ENCODE data around the gene AKR1E2.

The AKR1E2 gene

GRCh38 chr10:4807761-4808507 is 18.1 kb upstream of the AKR1E2 start:
- H3K4me3 ChIP-seq (ENCODE audit: low read depth in 1 of 2, low read length in 2 of 2) = no peak overlapping the region
- H3K79me2 ChIP-seq (ENCODE audit: insufficient read depth, low read length) = no peaks in the 10 kb centered on the region
- no peak for TF ChIP-seq CTCF (IDR thresholded peaks at IDR 0.05; ENCODE audit: borderline replicate concordance, extremely low read depth, low read length, poor library complexity, severe bottlenecking)
- no peak for TF ChIP-seq EZH2 (IDR thresholded peaks at IDR 0.05; ENCODE audit: borderline replicate concordance, low read depth, low read length, severe bottlenecking)
- DNase-seq = no peak
- ATAC-seq (ENCODE audit: insufficient read depth, low read depth) = no peak
- no peaks in the 10 kb centered on the region for H4K20me1 ChIP-seq (ENCODE audit: insufficient read depth, low read length)
- no peak overlapping the region for H3K27ac ChIP-seq (ENCODE audit: low read length)
- H3K9me3 ChIP-seq (ENCODE audit: insufficient read depth, low read length, severe bottlenecking) = no peaks in the 10 kb centered on the region
- no peaks in the 10 kb centered on the region for H3K4me1 ChIP-seq (ENCODE audit: insufficient read depth, low read length)
- H2AFZ ChIP-seq (ENCODE audit: low read depth, low read length) = no peak overlapping the region
- no peak overlapping the region for H3K4me2 ChIP-seq (ENCODE audit: insufficient read depth, low read length)
- no peaks in the 10 kb centered on the region for H3K36me3 ChIP-seq (ENCODE audit: insufficient read depth, low read length)
- no peak overlapping the region for H3K9ac ChIP-seq (ENCODE audit: low read depth, low read length)
- peaks cover 3% of the 10 kb centered on the region for H3K27me3 ChIP-seq (ENCODE audit: insufficient read depth, low read length, poor library complexity)

GRCh38 chr10:4809156-4809555 is 16.9 kb upstream of the AKR1E2 start:
- Histone ChIP-seq H3K4me1 (ENCODE audit: insufficient read depth, low read length) (no peaks in the 10 kb centered on the region), H3K9ac (ENCODE audit: low read depth, low read length) (no peak overlapping the region), H3K27ac (ENCODE audit: low read length) (no peak overlapping the region), H3K4me2 (ENCODE audit: insufficient read depth, low read length) (no peak overlapping the region), H3K4me3 (ENCODE audit: low read depth in 1 of 2, low read length in 2 of 2) (no peak overlapping the region), H3K27me3 (ENCODE audit: insufficient read depth, low read length, poor library complexity) (no peaks in the 10 kb centered on the region), H3K36me3 (ENCODE audit: insufficient read depth, low read length) (no peaks in the 10 kb centered on the region), H3K79me2 (ENCODE audit: insufficient read depth, low read length) (no peaks in the 10 kb centered on the region), H4K20me1 (ENCODE audit: insufficient read depth, low read length) (no peaks in the 10 kb centered on the region), H3K9me3 (ENCODE audit: insufficient read depth, low read length, severe bottlenecking) (no peaks in the 10 kb centered on the region), H2AFZ (ENCODE audit: low read depth, low read length) (no peak overlapping the region)
- no peak for TF ChIP-seq CTCF (IDR thresholded peaks at IDR 0.05; ENCODE audit: borderline replicate concordance, extremely low read depth, low read length, poor library complexity, severe bottlenecking)
- no peak for TF ChIP-seq EZH2 (IDR thresholded peaks at IDR 0.05; ENCODE audit: borderline replicate concordance, low read depth, low read length, severe bottlenecking)
- DNase-seq (no peak), ATAC-seq (ENCODE audit: insufficient read depth, low read depth) (no peak)

GRCh38 chr10:4810092-4810491 is 15.9 kb upstream of the AKR1E2 start:
- H3K9me3 ChIP-seq (ENCODE audit: insufficient read depth, low read length, severe bottlenecking) = no peaks in the 10 kb centered on the region
- no peak for TF ChIP-seq CTCF (IDR thresholded peaks at IDR 0.05; ENCODE audit: borderline replicate concordance, extremely low read depth, low read length, poor library complexity, severe bottlenecking)
- no peak for TF ChIP-seq EZH2 (IDR thresholded peaks at IDR 0.05; ENCODE audit: borderline replicate concordance, low read depth, low read length, severe bottlenecking)
- H3K4me3 ChIP-seq (ENCODE audit: low read depth in 1 of 2, low read length in 2 of 2) = no peak overlapping the region
- H2AFZ ChIP-seq (ENCODE audit: low read depth, low read length) = no peak overlapping the region
- H3K79me2 ChIP-seq (ENCODE audit: insufficient read depth, low read length) = no peaks in the 10 kb centered on the region
- ATAC-seq (ENCODE audit: insufficient read depth, low read depth) = no peak
- no peaks in the 10 kb centered on the region for H3K36me3 ChIP-seq (ENCODE audit: insufficient read depth, low read length)
- H3K9ac ChIP-seq (ENCODE audit: low read depth, low read length) = no peak overlapping the region
- no peak overlapping the region for H3K4me2 ChIP-seq (ENCODE audit: insufficient read depth, low read length)
- H3K4me1 ChIP-seq (ENCODE audit: insufficient read depth, low read length) = no peaks in the 10 kb centered on the region
- H4K20me1 ChIP-seq (ENCODE audit: insufficient read depth, low read length) = no peaks in the 10 kb centered on the region
- no peak for DNase-seq
- H3K27ac ChIP-seq (ENCODE audit: low read length) = no peak overlapping the region
- H3K27me3 ChIP-seq (ENCODE audit: insufficient read depth, low read length, poor library complexity) = no peaks in the 10 kb centered on the region

All from DND-41 (cell line).